ENCODE data around the gene POTEI. TPM values are rescaled to one million over a fixed set of nuclear protein-coding genes. Genes with fewer than 3 reads are reported as not detected.
"Not testable (repeated sequence)": the region's sequence is repeated elsewhere in the genome, so short reads cannot be mapped to it uniquely, and the experiment has no call there.

POTEI gene
- total RNA-seq, 4 donors from 2014 or later, result not detected

- H3K27ac ChIP-seq; H3K4me3 ChIP-seq; ATAC-seq; DNase-seq; H3K9me3 ChIP-seq; H3K27me3 ChIP-seq; in situ Hi-C loops (cut with MboI; ENCODE audit: low sequenced_read_pairs in 4 of 4); H3K36me3 ChIP-seq; intact Hi-C loops (cut with DNase I; ENCODE audit: low total_unique reads); H3K4me1 ChIP-seq: not testable (repeated sequence)
These were observed 21.1 kb upstream of the POTEI start for GRCh38 chr2:130530212-130530611.

GRCh38 chr2:130529545-130529944 is 20.4 kb upstream of the POTEI start:
- H3K27ac ChIP-seq; H3K9me3 ChIP-seq; H3K4me1 ChIP-seq; intact Hi-C loops (cut with DNase I; ENCODE audit: low total_unique reads); H3K4me3 ChIP-seq; in situ Hi-C loops (cut with MboI; ENCODE audit: low sequenced_read_pairs in 4 of 4); H3K27me3 ChIP-seq; ATAC-seq; DNase-seq; H3K36me3 ChIP-seq: not testable (repeated sequence)

- DNase-seq; H3K9me3 ChIP-seq; H3K27me3 ChIP-seq; H3K4me1 ChIP-seq; intact Hi-C loops (cut with DNase I; ENCODE audit: low total_unique reads); in situ Hi-C loops (cut with MboI; ENCODE audit: low sequenced_read_pairs in 4 of 4); H3K4me3 ChIP-seq; H3K27ac ChIP-seq; H3K36me3 ChIP-seq; ATAC-seq: not testable (repeated sequence)
These were observed 18.3 kb upstream of the POTEI start for GRCh38 chr2:130527365-130527967.

GRCh38 chr2:130522390-130522789 is 13.3 kb upstream of the POTEI start:
- H3K27ac ChIP-seq; ATAC-seq; H3K27me3 ChIP-seq; H3K36me3 ChIP-seq; H3K4me1 ChIP-seq; intact Hi-C loops (cut with DNase I; ENCODE audit: low total_unique reads); H3K4me3 ChIP-seq; H3K9me3 ChIP-seq; in situ Hi-C loops (cut with MboI; ENCODE audit: low sequenced_read_pairs in 4 of 4); DNase-seq: not testable (repeated sequence)

GRCh38 chr2:130520992-130521391 is 11.9 kb upstream of the POTEI start, which contains the start of gene CFC1B:
TSS of gene CFC1B (plus strand) at chr2:130521222. CDS start at chr2:130521485, 263 bp downstream.
- H3K9me3 ChIP-seq; H3K4me1 ChIP-seq; ATAC-seq; H3K4me3 ChIP-seq; DNase-seq; H3K27ac ChIP-seq; intact Hi-C loops (cut with DNase I; ENCODE audit: low total_unique reads); H3K36me3 ChIP-seq; in situ Hi-C loops (cut with MboI; ENCODE audit: low sequenced_read_pairs in 4 of 4); H3K27me3 ChIP-seq: not testable (repeated sequence)

- H3K4me1 ChIP-seq; H3K36me3 ChIP-seq; in situ Hi-C loops (cut with MboI; ENCODE audit: low sequenced_read_pairs in 4 of 4); ATAC-seq; intact Hi-C loops (cut with DNase I; ENCODE audit: low total_unique reads); H3K9me3 ChIP-seq; H3K27ac ChIP-seq; DNase-seq; H3K27me3 ChIP-seq; H3K4me3 ChIP-seq: not testable (repeated sequence)
These were observed 9.5 kb upstream of the POTEI start for GRCh38 chr2:130518516-130519106.

GRCh38 chr2:130511747-130512451 is 2.8 kb upstream of the POTEI start:
- H3K27me3 ChIP-seq; H3K9me3 ChIP-seq; H3K4me3 ChIP-seq; intact Hi-C loops (cut with DNase I; ENCODE audit: low total_unique reads); ATAC-seq; H3K27ac ChIP-seq; in situ Hi-C loops (cut with MboI; ENCODE audit: low sequenced_read_pairs in 4 of 4); H3K4me1 ChIP-seq; DNase-seq; H3K36me3 ChIP-seq: not testable (repeated sequence)

GRCh38 chr2:130510807-130511746 is 1.9 kb upstream of the POTEI start:
- H3K4me1 ChIP-seq; in situ Hi-C loops (cut with MboI; ENCODE audit: low sequenced_read_pairs in 4 of 4); H3K27ac ChIP-seq; H3K36me3 ChIP-seq; ATAC-seq; H3K4me3 ChIP-seq; DNase-seq; intact Hi-C loops (cut with DNase I; ENCODE audit: low total_unique reads); H3K27me3 ChIP-seq; H3K9me3 ChIP-seq: not testable (repeated sequence)

- H3K27me3 ChIP-seq; DNase-seq; H3K4me1 ChIP-seq; H3K27ac ChIP-seq; H3K36me3 ChIP-seq; in situ Hi-C loops (cut with MboI; ENCODE audit: low sequenced_read_pairs in 4 of 4); H3K4me3 ChIP-seq; intact Hi-C loops (cut with DNase I; ENCODE audit: low total_unique reads); H3K9me3 ChIP-seq; ATAC-seq: not testable (repeated sequence)
These were observed 18.1 kb downstream of the POTEI start for GRCh38 chr2:130491073-130491472.

GRCh38 chr2:130455413-130455812 is 53.7 kb downstream of the POTEI start:
- intact Hi-C loops (cut with DNase I; ENCODE audit: low total_unique reads); H3K4me1 ChIP-seq; H3K27me3 ChIP-seq; H3K36me3 ChIP-seq; H3K9me3 ChIP-seq; H3K27ac ChIP-seq; in situ Hi-C loops (cut with MboI; ENCODE audit: low sequenced_read_pairs in 4 of 4); ATAC-seq; DNase-seq; H3K4me3 ChIP-seq: not testable (repeated sequence)

GRCh38 chr2:130454712-130455083 is 54.4 kb downstream of the POTEI start:
- H3K4me3 ChIP-seq; in situ Hi-C loops (cut with MboI; ENCODE audit: low sequenced_read_pairs in 4 of 4); DNase-seq; H3K9me3 ChIP-seq; intact Hi-C loops (cut with DNase I; ENCODE audit: low total_unique reads); H3K36me3 ChIP-seq; H3K27ac ChIP-seq; ATAC-seq; H3K27me3 ChIP-seq; H3K4me1 ChIP-seq: not testable (repeated sequence)

All from gastrocnemius medialis (tissue), 4 donors.